Lung microvascular endothelial cell (primary cell): Measurements from ENCODE around the gene LSM12. TPM values are rescaled to one million over a fixed set of nuclear protein-coding genes. Genes with fewer than 3 reads are reported as not detected.
"Not testable (repeated sequence)": the region's sequence is repeated elsewhere in the genome, so short reads cannot be mapped to it uniquely, and the experiment has no call there.

Experiments used
- DNase-seq, 2 donors: peaks; one replicate each; pipeline versions ENCODE4 v3.0.0 to v3.0.0-alpha.2; 2010; ENCODE audit warnings: low read depth in 2 of 2
- total RNA-seq: library from RNA; depleted of rRNA; stranded (reverse); fragments of >200 nt; gene quantifications from 2 replicates; pipeline ENCODE4 v1.2.1, GENCODE V29; 2014

LSM12 gene
- total RNA-seq, 1 donor from 2014 or later: 18.7 TPM

DNA sequence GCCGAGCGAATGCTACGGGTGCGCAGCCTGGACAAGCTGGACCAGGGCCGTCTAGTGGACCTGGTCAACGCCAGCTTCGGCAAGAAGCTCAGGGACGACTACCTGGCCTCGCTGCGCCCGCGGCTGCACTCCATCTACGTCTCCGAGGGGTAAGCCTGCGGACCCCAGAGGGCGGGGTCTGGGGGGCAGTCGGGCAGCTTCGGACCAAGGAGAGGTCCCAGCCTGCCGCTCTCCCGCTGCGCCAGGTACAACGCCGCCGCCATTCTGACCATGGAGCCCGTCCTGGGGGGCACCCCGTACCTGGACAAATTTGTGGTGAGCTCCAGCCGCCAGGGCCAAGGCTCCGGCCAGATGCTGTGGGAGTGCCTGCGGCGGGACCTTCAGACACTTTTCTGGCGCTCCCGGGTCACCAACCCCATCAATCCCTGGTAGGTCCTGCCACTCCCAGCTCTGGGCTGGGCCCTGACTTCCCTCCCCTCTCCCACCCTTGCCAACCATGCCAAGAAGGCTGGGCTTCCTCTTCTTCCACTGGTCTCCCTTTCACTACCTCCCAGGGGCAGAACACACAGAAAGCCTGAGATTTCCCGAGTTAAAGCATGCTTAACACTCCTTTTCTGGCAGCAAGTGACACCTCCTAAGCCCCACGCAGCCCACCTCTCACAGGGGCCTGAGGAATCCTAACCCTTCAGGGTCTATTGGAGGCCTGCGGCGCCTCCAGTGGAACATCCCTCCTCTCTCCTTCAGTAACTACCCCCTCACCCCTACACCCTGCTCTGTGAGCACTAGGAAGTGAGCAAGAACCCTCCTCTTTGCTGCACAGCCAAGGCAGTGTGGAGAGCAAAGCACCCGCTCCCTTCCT, 58.9 kb downstream of the LSM12 start:
- no peak for DNase-seq

DNA sequence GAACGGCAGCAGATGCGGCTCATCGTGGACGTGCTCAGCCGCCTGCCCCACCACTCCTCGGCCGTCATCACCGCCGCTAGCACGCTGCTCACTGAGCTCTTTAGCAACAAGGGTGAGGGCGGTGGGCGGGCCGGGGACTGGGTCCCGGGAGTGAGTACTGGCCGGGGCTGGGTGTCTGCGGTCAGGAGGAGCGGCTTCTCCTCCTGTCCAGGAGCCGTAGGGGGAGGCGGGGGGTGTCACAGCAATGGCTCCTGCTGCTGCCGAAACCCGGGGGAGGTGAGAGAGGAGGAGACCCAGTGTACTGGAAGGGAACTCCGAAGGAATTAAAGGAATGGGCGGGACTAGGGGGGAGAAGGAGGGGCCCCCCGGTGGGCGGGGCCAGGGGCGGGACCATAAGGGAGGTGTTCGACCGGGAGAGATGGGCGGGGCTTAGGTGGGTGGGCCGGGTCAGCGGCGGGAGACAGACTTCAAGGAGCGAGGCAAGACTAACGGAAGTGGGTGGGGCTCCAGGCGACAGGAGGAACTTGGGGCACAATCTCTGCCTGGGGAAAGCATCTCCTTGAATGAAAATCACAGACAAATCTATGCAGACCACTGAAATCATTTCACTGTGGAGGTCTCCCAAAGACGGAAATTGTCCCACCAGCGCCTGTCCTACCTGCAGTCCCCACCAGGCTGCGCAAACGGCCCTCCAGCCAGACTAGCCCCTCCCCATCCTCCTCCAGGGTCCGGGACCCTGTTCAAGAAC, 59.7 kb downstream of the LSM12 start:
- peak; percentile 82 to 91 for DNase-seq

DNA sequence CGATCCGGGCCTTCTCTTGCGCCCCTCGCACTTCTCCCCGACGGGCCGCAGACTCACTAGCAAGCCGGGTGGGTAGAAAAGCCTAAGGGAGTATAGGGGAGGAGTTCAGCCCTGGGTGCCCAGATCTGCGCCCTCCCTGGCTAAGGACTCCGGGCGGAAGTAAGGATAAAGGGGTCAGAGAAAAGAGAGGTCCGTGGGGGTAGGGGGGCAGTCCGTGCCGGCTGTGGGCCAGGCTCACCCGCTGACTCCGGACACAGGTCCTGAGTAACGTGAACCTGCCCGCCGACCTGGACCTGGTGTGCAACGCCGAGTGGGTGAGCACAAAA, 60.2 kb downstream of the LSM12 start:
- no peak for DNase-seq

DNA sequence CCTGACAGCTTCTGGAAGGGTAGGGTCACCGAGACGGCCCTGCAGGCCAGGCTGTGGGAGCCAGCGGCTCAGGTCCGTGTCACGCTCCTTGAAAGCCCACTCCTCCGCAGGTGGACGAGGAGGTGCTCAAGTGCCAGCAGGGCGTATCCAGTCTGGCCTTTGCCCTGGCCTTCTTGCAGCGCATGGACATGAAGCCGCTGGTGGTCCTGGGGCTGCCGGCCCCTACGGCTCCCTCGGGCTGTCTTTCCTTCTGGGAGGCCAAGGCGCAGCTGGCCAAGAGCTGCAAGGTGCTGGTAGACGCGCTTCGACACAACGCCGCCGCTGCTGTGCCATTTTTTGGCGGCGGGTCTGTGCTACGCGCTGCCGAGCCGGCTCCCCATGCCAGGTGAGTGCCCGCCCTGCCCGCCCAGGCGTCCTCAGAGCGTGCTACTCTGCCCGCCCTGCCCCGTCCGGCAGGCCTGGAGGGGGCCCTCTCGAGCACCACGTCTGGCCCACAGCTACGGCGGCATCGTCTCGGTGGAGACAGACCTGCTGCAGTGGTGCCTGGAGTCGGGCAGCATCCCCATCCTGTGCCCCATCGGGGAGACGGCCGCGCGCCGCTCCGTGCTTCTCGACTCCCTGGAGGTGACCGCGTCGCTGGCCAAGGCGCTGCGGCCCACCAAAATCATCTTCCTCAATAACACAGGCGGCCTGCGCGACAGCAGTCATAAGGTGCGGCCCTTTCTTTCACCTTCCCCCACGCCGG, 60.8 kb downstream of the LSM12 start:
- peak; percentile 64 for DNase-seq

DNA sequence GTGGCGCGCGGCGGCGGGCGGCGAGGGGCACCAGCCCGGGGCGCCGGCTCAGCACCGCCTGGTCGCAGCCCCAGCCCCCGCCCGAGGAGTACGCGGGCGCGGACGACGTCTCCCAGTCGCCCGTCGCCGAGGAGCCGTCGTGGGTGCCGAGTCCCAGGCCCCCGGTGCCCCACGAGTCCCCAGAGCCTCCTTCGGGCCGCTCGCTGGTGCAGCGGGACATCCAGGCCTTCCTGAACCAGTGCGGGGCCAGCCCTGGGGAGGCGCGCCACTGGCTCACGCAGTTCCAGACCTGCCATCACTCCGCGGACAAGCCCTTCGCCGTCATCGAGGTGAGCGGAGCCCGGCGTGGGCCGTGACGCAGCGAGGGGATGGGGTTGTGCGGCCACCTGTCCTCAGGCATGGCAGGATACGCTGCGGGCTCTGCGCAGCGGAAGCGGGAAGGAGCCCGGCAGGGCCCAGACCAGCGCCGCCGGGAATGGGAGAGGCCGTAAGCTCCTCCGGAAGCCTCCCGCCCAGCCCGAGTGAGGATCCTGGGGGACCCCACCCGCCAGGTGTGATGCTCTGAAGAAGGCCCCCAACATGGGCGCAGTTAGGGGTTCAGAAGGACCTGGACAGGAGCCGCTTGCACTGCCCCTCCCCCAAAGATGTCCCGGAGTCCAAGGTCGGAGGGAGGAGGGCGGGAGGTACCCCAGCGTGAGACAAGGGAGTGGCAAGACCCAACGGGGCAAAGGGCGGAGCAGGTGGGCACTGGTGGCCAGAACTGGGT, 61.5 kb downstream of the LSM12 start:
- peak; percentile 43 to 46 for DNase-seq

DNA sequence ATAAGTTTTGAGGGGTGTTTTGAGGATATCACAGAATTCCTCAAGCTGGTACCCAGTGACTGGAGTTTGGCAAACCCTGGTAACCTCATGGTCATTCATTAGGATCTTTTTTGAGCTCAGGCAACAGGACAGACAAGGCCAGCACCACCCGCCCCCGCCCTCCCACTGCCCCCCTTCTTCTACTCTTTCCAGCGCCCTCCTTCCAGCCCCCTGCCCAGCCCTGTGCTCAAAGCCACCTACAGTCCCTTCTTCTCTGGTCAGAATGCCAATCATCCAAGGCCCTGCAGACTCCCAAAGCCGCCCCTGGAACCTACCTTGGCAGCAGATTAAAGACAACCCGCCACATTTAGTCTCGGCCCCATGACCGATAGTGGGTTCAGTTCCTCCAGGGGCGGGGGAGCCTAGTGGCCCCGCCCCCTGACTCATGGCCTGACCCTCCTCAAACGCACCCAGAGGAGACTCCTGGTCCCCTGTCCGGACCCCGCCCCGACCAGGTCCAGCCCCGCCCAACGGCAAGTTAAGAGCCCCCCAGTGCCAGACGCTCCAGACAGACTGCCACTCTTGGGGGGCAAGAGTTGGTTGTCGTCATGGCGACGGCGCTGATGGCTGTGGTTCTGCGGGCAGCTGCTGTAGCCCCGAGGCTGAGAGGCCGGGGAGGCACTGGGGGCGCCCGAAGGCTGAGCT, 62.3 kb downstream of the LSM12 start, which contains the start of gene NAGS:
Gene NAGS, plus strand, starts transcription at position 546 of the 684 bp plus-strand sequence. Its CDS starts 42 bp downstream, at position 588.
- DNase-seq: peak; percentile 12 to 37

DNA sequence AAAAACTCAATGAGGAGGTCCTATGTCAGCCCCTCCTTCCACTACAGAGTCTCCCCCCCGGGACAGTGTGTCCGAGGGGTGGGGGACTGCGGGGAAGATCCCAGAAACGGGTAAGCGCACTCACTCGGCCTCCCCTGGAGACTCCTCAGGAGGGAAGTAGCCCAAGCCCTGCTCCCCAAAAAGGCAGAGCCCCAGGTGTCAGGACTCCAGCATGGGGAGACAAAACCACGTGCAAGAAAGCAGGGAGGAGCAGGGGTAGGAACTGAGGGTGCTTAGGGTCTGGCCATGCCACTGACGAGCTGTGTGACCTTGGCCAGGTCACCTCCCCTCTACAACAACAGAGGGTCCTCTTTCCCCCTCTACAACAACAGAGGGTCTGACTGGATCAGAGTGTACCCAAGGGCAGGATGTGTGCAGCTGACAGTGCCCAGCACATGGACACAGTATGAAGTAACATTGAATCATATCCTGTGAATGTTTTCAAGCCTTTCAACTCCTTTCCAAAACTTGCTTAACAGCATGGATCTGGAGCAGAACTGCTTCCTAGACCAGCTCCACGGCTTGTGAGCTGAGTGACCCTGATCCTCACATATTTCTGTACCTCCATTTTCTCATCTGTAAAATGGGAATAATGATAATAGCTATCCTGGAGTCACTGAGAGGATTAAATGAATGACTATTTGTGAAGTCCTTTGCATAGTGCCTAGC, 64.2 kb downstream of the LSM12 start:
- peak; percentile 87 to 94 for DNase-seq

DNA sequence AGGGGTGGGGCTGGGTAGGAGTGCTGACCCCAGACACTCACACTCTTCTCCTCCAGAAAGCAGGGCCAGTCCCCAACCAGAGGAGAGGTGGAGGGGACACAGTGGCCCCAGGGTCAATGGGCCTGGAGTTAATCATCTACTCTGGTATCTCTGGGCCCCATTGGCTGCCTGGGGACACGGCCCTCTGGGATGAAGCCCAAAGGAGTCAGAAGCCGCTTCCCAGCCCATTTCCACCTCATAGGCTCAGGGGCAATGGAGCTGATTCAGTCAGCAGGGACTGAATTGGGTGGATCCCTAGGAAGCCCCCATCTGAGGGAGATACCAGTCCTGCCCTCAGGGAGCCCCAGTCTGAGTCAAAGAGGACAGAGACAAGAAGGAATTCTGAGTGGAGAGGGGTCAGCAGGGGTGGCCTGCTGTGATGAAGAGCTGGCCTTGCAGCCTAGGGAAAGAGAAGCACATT, 65.0 kb downstream of the LSM12 start:
- DNase-seq: no peak

DNA sequence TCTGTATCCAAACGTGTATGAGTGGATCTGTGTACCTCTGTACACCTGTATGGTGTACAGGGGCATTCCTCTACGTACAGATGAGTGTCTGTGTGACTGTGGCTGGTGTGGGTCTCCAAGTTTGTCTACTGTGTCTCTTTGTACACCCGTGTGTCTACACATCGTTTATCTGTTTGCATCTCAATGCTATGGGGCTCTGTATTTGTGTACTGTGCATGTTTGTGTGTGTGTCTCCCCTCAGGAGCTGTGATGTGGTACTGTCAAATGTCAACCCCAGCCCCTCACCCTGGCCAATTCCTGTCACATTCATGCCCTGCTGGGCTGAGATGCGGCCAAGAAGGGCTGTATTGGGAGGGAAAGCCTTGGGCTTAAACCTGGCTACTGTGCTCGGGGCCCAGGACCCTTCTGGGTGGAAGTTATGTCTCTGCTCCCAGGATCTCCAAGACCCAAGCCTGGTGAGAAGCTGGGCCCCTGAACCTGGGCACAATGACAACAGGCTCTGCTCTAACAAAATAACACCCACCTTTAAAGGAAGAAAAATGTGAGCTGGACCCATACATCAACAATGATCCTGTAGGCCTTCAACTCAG, 65.5 kb downstream of the LSM12 start:
- DNase-seq: no peak

DNA sequence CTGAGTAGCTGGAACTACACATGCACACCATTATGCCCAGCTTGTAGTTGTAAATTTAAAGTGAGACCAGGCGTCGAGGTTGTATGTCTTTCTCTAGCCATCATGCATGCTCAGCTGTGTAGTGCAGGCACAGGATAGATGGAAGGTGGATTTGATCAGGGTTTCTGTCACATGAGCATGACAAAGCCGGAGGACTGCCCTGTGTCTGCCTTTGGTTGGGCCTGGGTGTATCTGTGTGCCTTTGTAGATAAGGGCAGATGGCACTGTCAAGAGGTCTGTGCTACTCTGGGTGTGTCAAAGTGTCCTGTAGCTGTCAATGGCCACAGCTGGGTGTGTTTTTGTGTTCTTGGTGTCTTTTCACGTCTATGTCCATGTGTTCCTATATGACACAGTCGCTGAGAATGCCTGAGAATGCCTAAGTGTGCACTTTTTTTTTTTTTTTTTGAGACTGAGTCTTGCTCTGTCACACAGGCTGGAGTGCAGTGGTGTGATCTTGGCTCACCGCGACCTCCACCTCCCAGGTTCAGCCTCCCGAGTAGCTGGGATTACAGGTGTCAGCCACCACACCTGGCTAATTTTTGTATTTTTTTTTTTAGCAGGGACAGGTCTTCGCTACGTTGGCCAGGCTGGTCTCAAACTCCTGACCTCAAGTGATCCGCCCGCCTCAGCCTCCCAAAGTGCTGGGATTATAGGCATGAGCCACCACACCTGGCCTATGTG, 66.2 kb downstream of the LSM12 start:
- DNase-seq: no peak

DNA sequence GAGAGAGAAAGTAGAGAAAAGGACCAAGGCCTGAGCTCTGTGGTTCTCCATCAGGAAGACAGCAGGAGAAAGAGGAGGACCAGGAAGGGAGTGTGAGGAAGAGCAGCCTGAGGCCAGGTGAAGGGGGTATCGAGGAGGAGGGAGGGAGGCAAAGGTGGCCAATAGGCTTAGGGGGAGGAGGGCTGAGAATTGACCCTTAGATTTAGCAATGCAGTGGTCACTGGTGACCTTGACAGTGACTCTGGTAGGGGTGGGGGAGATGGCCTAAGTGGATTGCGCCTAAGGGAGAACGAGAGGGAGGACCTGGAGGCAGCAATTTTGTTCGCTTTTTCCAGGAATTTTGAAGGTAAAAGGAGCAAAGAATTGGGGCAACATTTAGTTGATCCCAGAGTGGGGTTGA, 67.4 kb downstream of the LSM12 start:
- no peak for DNase-seq

DNA sequence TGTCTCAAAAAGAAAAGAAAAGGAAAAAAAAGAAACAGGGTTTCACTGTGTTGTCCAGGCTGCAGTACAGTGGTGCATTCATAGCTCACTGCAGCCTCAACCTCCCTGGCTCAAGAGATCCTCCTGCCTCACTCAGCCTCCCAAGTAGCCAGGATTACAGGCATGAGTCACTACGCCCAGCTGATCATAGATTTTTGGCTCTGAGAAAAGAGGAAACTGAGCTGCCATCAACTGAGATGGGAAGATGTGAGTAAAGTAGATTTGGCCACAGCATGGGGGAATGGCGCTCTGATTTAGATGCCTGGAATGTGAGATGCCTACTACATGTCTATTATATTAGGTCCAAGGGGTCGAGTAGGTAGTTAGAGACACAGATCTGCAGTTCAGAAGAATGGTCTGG, 67.9 kb downstream of the LSM12 start:
- peak; percentile 13 to 75 for DNase-seq

DNA sequence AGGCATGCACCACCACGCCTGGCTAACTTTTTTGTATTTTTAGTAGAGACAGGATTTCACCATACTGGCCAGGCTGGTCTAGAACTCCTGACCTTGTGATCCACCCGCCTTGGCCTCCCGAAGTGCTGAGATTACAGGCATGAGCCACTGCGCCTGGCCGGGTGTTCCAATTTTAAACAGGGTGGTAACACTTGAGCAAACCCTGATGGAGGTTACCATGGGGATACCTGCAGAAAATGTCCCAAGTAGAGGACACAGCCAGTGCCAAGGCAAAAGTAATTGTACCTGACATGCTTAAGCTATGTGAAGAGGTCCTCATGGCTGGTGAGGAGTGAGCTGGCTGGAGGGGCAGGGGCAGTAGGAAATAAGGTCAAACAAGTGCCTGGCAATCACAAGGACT, 69.3 kb downstream of the LSM12 start:
- not testable (repeated sequence) for DNase-seq

DNA sequence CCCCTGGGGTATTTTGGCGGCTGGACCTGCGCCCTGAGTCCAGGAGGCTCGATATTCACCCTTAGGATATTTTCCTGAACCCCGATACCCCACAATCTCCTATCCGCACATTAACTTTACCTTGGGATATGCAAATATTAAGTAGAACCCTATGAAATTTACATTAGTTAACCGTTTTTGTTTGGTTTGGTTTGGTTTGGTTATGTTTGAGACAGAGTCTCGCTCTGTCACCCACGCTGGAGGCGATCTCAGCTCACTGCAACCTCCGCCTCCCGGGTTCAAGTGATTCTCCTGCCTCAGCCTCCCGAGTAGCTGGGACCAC, 71.4 kb downstream of the LSM12 start:
- no peak for DNase-seq

DNA sequence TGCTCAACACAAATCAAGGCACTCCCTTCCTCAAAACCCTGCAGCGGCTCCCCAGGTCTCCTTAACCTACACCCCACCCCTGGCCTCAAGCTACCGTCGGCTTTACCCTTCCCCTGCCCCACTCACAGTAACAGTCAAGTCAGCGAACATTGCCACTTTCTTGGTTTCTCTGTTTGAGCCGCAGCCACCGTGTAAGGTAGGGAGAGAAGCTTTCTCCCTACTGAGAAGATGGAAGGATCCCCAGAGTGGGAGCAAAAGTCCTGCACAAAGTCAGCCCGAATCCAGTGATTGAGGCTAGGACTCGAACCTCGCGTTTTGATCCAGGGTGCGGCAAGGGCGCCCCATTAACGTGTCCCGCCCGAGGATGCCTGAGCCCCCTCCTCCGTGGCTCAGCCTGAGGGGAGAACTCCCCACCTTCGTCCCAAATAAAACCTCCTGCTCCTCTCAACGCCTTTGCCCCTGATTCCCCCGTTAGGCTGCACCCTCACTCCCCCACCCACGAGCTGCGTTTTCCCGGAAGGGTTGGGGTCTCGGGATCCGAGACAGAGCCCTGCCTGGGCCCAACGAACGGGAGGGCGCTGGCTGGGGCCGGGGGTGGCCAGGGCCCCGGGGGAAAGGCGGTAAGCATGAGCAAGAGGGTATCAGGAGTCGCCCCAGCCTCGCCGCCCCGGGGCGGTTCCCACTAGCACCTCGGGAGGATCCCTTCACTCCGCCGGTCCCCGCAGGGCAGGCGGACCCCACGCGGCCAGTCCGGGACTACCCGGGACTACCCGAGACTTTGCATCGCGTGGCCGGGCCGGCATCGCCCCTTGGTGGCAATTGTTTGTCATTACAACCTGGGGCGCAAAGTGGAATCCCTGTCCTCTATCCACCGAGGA, 72.0 kb downstream of the LSM12 start:
- DNase-seq: peak; percentile 65 to 76

DNA sequence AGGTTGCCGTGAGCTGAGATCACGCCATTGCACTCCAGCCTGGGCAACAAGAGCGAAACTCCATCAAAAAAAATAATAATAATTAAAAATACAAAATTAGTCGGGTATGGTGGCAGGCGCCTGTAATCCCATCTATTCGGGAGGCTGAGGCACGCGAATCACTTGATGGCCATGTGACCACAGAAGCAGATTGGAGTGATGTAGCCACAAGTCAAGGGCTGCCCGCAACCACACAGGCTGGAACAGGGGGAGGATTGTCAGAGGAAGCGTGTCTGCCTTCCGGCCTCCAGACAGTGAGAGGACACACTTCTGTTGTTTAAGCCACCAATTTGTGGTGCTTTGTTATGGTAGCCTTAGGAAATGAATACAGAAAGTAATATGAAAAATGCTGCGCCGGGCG, 73.8 kb downstream of the LSM12 start:
- no peak for DNase-seq

DNA sequence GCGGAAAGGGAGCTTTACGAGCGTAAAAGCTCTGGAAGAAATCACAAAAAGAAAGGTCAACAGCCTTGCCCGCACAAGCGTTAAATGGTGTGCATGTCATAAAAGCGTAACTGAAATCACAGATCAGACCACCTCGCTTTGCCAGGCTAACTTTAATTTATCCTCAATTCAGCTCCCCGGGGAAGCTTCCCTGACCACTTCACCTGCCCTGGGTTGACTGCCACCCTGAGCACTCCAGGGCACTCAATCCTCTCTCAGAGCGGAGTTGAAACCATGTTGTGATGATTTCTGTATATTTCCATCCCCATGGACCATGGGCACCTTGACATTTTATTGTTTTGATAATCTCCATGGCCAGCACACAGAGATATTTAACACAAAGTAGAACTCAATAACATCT, 78.2 kb downstream of the LSM12 start:
- no peak for DNase-seq
